PC-9 (cell line): ENCODE measurements around the gene ACBD6. TPM values are rescaled to one million over a fixed set of nuclear protein-coding genes. Genes with fewer than 3 reads are reported as not detected.

ENCODE experiments used
- BruUV-seq: library from RNA; stranded (reverse); fragments of 400-500 nt; replicated peaks from 2 replicates; lab custom pipeline; 2021; lab: Mats Ljungman, UMichigan
- CTCF ChIA-PET: fragments of 300-600 bp; sonication (Branson Sonifier 250); formaldehyde crosslinking; loops from one replicate; lab custom pipeline; 2022; ENCODE audit warnings: antibody characterized with exemption; lab: Charles Lee
- POLR2A ChIA-PET: fragments of 300-600 bp; sonication (Branson Sonifier 250); formaldehyde crosslinking; loops from one replicate; lab custom pipeline; 2022; ENCODE audit warnings: antibody characterized with exemption; ENCODE audit not compliant: unreplicated experiment; lab: Charles Lee
- DNase-seq, 2 experiments: peaks; one replicate each; pipeline versions ENCODE4 v3.0.0 to v3.0.0-alpha.2; 2015 to 2022; ENCODE audit warnings: mixed read lengths in 1 of 2
- H2AFZ ChIP-seq: fragments of 200-600 bp; sonication (generic); 2 replicates; pipeline ENCODE4 v1.8.1; 2017; ENCODE audit warnings: antibody characterized with exemption
- H3F3A ChIP-seq: fragments of 200-600 bp; sonication (generic); 2 replicates; pipeline ENCODE4 v1.8.1; 2017; ENCODE audit warnings: antibody characterized with exemption, mild to moderate bottlenecking, low read depth; ENCODE audit not compliant: insufficient read depth
- H3K27ac ChIP-seq: fragments of 200-600 bp; sonication (generic); 2 replicates; pipeline ENCODE4 v1.6.1; 2016; ENCODE audit warnings: mixed run types
- H3K27me3 ChIP-seq: fragments of 200-600 bp; sonication (generic); 2 replicates; pipeline ENCODE4 v1.6.1; 2016; ENCODE audit warnings: low read depth, mixed run types; ENCODE audit not compliant: insufficient read depth
- H3K36me3 ChIP-seq: fragments of 200-600 bp; sonication (generic); 2 replicates; pipeline ENCODE4 v1.6.1; 2016; ENCODE audit warnings: low read depth, mixed run types
- H3K4me1 ChIP-seq: fragments of 200-600 bp; sonication (generic); replicated peaks from 2 replicates; pipeline ENCODE4 v1.6.1; 2016; ENCODE audit warnings: mixed run types; ENCODE audit not compliant: insufficient read depth
- H3K4me2 ChIP-seq: fragments of 200-600 bp; sonication (generic); 2 replicates; pipeline ENCODE4 v1.6.1; 2017; ENCODE audit warnings: mixed run types
- H3K4me3 ChIP-seq: fragments of 200-600 bp; sonication (generic); 2 replicates; pipeline ENCODE4 v1.6.1; 2016; ENCODE audit warnings: mixed run types
- H3K79me2 ChIP-seq: fragments of 200-600 bp; sonication (generic); 2 replicates; pipeline ENCODE4 v1.6.1; 2017; ENCODE audit warnings: low read depth, mixed run types
- H3K9me2 ChIP-seq: fragments of 200-600 bp; sonication (generic); 2 replicates; pipeline ENCODE4 v1.8.1; 2017; ENCODE audit warnings: mild to moderate bottlenecking; ENCODE audit not compliant: insufficient read depth
- H3K9me3 ChIP-seq: fragments of 200-600 bp; sonication (generic); 2 replicates; pipeline ENCODE4 v1.8.1; 2016; ENCODE audit warnings: low read depth; ENCODE audit not compliant: insufficient read depth
- H4K20me1 ChIP-seq: fragments of 200-600 bp; sonication (generic); 2 replicates; pipeline ENCODE4 v1.8.1; 2017; ENCODE audit not compliant: insufficient read depth
- EZH2 ChIP-seq: fragments of 200-600 bp; sonication (generic); IDR thresholded peaks from 2 replicates; pipeline ENCODE4 v1.8.0; 2017; ENCODE audit warnings: antibody characterized with exemption, low read depth
- intact Hi-C: fragments of 100-400 bp; cut with micrococcal nuclease; formaldehyde crosslinking; loops from one replicate; pipeline ENCODE4 v1.10.0; 2022; ENCODE audit not compliant: unreplicated experiment
- total RNA-seq: library from RNA; stranded (reverse); gene quantifications from 2 replicates; pipeline ENCODE4 v1.2.3, GENCODE V29; 2021
- TF ChIP-seq, protein P1 (sequence below): fragments of 200-600 bp; sonication (generic); conservative IDR thresholded peaks from 2 replicates; pipeline ENCODE4 v1.6.1; 2017; ENCODE audit warnings: mixed run types, antibody characterized with exemption, mild to moderate bottlenecking, moderate library complexity

Gene ACBD6
- total RNA-seq, 1 experiment from 2014 or later: 61.0 TPM

DNA sequence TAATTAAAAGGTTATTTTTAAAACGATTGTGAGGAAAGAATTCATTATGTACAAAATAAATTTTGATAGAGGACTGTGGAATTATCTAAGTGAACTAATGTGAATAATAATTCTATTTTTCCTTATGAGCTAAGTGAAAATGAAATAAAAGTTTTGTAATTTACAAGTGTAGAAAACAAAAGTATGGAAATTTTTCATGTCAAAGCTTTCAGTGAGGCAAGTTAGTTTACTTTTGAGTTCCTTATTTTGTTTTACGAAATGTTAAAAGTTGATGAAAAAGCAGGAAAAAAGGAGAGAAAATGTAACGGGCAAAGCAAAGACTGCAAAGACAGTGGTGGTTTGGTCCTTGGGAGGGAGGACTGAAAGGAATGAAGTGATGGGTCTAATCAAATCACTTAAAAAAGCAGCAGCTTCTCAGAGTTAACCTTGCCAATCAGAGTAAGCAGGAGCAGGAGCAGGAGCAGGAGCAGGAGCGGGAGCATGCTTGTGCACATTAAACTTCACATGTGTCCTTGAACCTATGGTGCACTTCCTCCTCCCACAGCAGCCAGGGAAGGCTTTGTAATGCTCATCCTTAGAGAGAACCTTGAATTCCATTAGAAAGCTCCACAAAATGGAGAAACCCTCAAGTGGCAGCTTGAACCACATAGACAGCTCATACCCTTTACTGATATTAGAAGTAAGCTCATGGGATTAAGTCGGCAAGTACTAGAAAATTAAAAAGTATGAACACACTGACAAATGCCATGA is 139.0 kb downstream of the ACBD6 start:
- Histone ChIP-seq H3K36me3 (no peaks in the 10 kb centered on the region), H3K4me2 (no peak overlapping the region), H3F3A (no peaks in the 10 kb centered on the region; the same call in 1 of the 2 replicates), H3K4me3 (no peak overlapping the region), H3K9me2 (no peaks in the 10 kb centered on the region), H3K27ac (no peak overlapping the region), H3K27me3 (no peaks in the 10 kb centered on the region), H3K4me1 (no peaks in the 10 kb centered on the region), H4K20me1 (peaks cover 13% of the 10 kb centered on the region; the same call in 1 of the 2 replicates), H2AFZ (no peak overlapping the region), H3K9me3 (no peaks in the 10 kb centered on the region), H3K79me2 (no peaks in the 10 kb centered on the region)
- no peak for DNase-seq
- TF ChIP-seq, protein P1, sequence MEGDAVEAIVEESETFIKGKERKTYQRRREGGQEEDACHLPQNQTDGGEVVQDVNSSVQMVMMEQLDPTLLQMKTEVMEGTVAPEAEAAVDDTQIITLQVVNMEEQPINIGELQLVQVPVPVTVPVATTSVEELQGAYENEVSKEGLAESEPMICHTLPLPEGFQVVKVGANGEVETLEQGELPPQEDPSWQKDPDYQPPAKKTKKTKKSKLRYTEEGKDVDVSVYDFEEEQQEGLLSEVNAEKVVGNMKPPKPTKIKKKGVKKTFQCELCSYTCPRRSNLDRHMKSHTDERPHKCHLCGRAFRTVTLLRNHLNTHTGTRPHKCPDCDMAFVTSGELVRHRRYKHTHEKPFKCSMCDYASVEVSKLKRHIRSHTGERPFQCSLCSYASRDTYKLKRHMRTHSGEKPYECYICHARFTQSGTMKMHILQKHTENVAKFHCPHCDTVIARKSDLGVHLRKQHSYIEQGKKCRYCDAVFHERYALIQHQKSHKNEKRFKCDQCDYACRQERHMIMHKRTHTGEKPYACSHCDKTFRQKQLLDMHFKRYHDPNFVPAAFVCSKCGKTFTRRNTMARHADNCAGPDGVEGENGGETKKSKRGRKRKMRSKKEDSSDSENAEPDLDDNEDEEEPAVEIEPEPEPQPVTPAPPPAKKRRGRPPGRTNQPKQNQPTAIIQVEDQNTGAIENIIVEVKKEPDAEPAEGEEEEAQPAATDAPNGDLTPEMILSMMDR: no peak
- TF ChIP-seq EZH2: no peak
- CTCF ChIA-PET: no interaction called here
- BruUV-seq: no TSS peak
- POLR2A ChIA-PET: no interaction called here
- intact Hi-C loops: no loop called here

DNA sequence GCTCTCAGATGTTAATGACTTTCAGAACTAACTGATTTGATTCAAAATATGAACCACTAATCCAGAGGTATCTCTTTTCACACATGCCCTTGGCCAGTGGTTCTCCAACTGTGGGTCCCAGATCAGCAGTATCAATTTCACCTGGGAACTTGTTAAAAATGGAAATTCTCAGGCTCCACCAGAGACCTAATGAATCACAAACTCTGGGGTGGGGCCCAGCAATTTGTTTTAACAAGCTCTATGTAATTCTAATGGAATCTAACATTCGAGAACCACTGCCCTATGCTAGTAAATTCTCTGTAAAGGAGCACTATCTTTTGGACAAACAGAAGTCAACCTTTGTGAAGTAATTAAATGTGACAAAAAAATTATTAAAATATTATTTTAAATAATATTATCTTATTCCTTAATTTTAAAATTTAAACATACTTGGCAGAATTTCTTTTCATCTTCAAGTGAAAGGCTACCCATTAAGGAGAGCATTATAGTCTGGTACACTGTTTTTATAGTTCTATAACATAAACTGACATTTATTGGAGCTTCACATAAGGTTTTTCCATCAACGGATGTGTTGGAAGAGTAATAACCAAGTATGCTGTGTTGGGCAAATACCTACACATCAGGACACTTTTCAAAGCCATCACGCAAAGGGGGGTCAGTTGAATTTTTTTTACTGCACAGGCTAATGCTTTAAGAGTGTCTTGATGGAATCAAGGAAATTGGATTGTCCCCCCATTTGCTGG is 141.9 kb downstream of the ACBD6 start:
- CTCF ChIA-PET: interaction anchor here (0.6 kb wide), 1 partner anchor 118 kb away, joined by 8 read pairs; no protein-coding TSS in a partner anchor
- Histone ChIP-seq H3K9me3 (no peaks in the 10 kb centered on the region), H3K9me2 (no peaks in the 10 kb centered on the region), H2AFZ (no peak overlapping the region), H3K79me2 (no peaks in the 10 kb centered on the region), H3F3A (no peaks in the 10 kb centered on the region), H3K4me3 (no peak overlapping the region), H4K20me1 (peaks cover 4% of the 10 kb centered on the region; the same call in 1 of the 2 replicates), H3K4me1 (no peaks in the 10 kb centered on the region), H3K36me3 (no peaks in the 10 kb centered on the region), H3K27ac (no peak overlapping the region), H3K27me3 (no peaks in the 10 kb centered on the region), H3K4me2 (no peak overlapping the region)
- DNase-seq: no peak
- POLR2A ChIA-PET: interaction anchor here (0.6 kb wide), 1 partner anchor 32 kb away, joined by 5 read pairs; no protein-coding TSS in a partner anchor
- no TSS peak for BruUV-seq
- TF ChIP-seq, protein P1: no peak
- no peak for TF ChIP-seq EZH2
- intact Hi-C loops: no loop called here

DNA sequence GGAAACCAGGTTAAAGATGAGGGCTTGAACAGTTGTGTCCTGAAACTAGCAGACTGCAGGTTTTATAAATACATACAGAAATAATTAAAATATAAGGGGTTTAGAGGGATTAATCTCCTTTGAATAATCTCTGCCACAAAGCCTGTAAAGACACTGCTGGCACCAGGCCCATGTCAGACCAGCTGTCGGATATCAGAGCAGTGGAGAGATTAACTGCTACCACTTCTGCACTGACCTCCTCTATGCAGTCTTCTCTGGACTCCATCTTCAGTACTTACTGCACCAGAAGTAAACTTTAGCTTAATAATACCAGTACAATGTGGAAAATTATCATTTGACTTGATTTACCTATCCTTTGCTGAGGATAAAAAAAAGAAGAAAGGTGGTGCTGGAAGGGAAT is 143.7 kb downstream of the ACBD6 start:
- Histone ChIP-seq H3K79me2 (no peaks in the 10 kb centered on the region), H3F3A (no peaks in the 10 kb centered on the region), H4K20me1 (no peaks in the 10 kb centered on the region), H3K36me3 (no peaks in the 10 kb centered on the region), H2AFZ (no peak overlapping the region), H3K4me3 (no peak overlapping the region), H3K4me1 (no peaks in the 10 kb centered on the region), H3K9me2 (no peaks in the 10 kb centered on the region), H3K9me3 (no peaks in the 10 kb centered on the region), H3K4me2 (no peak overlapping the region), H3K27me3 (no peaks in the 10 kb centered on the region), H3K27ac (no peak overlapping the region)
- DNase-seq: no peak
- TF ChIP-seq EZH2: no peak
- TF ChIP-seq, protein P1: no peak
- POLR2A ChIA-PET: no interaction called here
- CTCF ChIA-PET: no interaction called here
- no TSS peak for BruUV-seq
- intact Hi-C loops: no loop called here
